WERI-Rb-1 (cell line): Measurements from ENCODE around the gene BNC2.

Experiments
- DNase-seq: peaks from one replicate; pipeline ENCODE4 v3.0.0-alpha.2; 2020
- H3K27ac ChIP-seq: fragments of 250-450 bp; sonication (Bioruptor Pico); 2 replicates; pipeline ENCODE4 v1.5.1; 2020; ENCODE audit warnings: mild to moderate bottlenecking, moderate library complexity
- H3K27me3 ChIP-seq: fragments of 250-450 bp; sonication (Bioruptor Pico); 2 replicates; pipeline ENCODE4 v1.5.1; 2021; ENCODE audit warnings: mild to moderate bottlenecking, low read depth, moderate library complexity; ENCODE audit not compliant: insufficient read depth, severe bottlenecking
- H3K36me3 ChIP-seq: fragments of 250-450 bp; sonication (Bioruptor Pico); 2 replicates; pipeline ENCODE4 v1.5.1; 2020; ENCODE audit warnings: mild to moderate bottlenecking, moderate library complexity
- H3K4me3 ChIP-seq: 2 replicates; pipeline ENCODE4 v1.5.1; 2011; ENCODE audit warnings: low read depth, mild to moderate bottlenecking, control low read depth, low read length
- H3K9me3 ChIP-seq: fragments of 250-450 bp; sonication (Bioruptor Pico); 2 replicates; pipeline ENCODE4 v1.5.1; 2021; ENCODE audit warnings: mild to moderate bottlenecking, moderate library complexity; ENCODE audit not compliant: severe bottlenecking
- CTCF ChIP-seq: IDR thresholded peaks from 2 replicates; pipeline ENCODE4 v1.5.1; 2011; ENCODE audit warnings: low read depth, mild to moderate bottlenecking, control low read depth, inconsistent platforms, low read length

BNC2 gene

GRCh38 chr9:16364347-16364746 lies 506.1 kb downstream of the BNC2 start:
- H3K4me3 ChIP-seq = no peak overlapping the region
- no peak overlapping the region for H3K27ac ChIP-seq
- DNase-seq = no peak
- TF ChIP-seq CTCF = no peak
- H3K36me3 ChIP-seq = no peaks in the 10 kb centered on the region
- no peaks in the 10 kb centered on the region for H3K27me3 ChIP-seq
- no peaks in the 10 kb centered on the region for H3K9me3 ChIP-seq

- Histone ChIP-seq H3K36me3 (no peaks in the 10 kb centered on the region), H3K27ac (no peak overlapping the region), H3K4me3 (no peak overlapping the region), H3K9me3 (no peaks in the 10 kb centered on the region), H3K27me3 (no peaks in the 10 kb centered on the region)
- TF ChIP-seq CTCF = no peak
- no peak for DNase-seq
Measured at GRCh38 chr9:16363916-16364315, 506.6 kb downstream of the BNC2 start.

GRCh38 chr9:16363073-16363781 lies 507.2 kb downstream of the BNC2 start:
- Histone ChIP-seq H3K27me3 (no peaks in the 10 kb centered on the region), H3K27ac (no peak overlapping the region), H3K9me3 (no peaks in the 10 kb centered on the region), H3K4me3 (no peak overlapping the region), H3K36me3 (no peaks in the 10 kb centered on the region)
- no peak for DNase-seq
- TF ChIP-seq CTCF = no peak

GRCh38 chr9:16361939-16362338 lies 508.5 kb downstream of the BNC2 start:
- Histone ChIP-seq H3K27me3 (no peaks in the 10 kb centered on the region), H3K36me3 (no peaks in the 10 kb centered on the region), H3K27ac (no peak overlapping the region), H3K4me3 (no peak overlapping the region), H3K9me3 (no peaks in the 10 kb centered on the region)
- TF ChIP-seq CTCF = no peak
- no peak for DNase-seq

- Histone ChIP-seq H3K27ac (no peak overlapping the region), H3K27me3 (no peaks in the 10 kb centered on the region), H3K9me3 (no peaks in the 10 kb centered on the region), H3K36me3 (no peaks in the 10 kb centered on the region), H3K4me3 (no peak overlapping the region)
- TF ChIP-seq CTCF = no peak
- no peak for DNase-seq
Measured at GRCh38 chr9:16361118-16361517, 509.4 kb downstream of the BNC2 start.

GRCh38 chr9:16360247-16360646 lies 510.2 kb downstream of the BNC2 start:
- Histone ChIP-seq H3K36me3 (no peaks in the 10 kb centered on the region), H3K9me3 (no peaks in the 10 kb centered on the region), H3K4me3 (no peak overlapping the region), H3K27me3 (no peaks in the 10 kb centered on the region), H3K27ac (no peak overlapping the region)
- DNase-seq = no peak
- no peak for TF ChIP-seq CTCF
